HepG2 (cell line): ENCODE measurements around the gene BBLN. TPM values are rescaled to one million over a fixed set of nuclear protein-coding genes. Genes with fewer than 3 reads are reported as not detected.

ENCODE experiments used
- ARHGAP35 ChIP-seq: sonication (generic); formaldehyde crosslinking; IDR thresholded peaks from 2 replicates; pipeline ENCODE4 v1.9.0; 2022; ENCODE audit warnings: mild to moderate bottlenecking, inconsistent platforms, moderate library complexity, missing genetic modification reagents, borderline replicate concordance
- BCL6 ChIP-seq: IDR thresholded peaks from 2 replicates; pipeline ENCODE4 v1.6.1; 2016; ENCODE audit warnings: missing genetic modification reagents, missing compliant biosample characterization
- CAMTA2 ChIP-seq: sonication (generic); formaldehyde crosslinking; IDR thresholded peaks from 2 replicates; pipeline ENCODE4 v1.4.0; 2020; ENCODE audit warnings: mild to moderate bottlenecking, missing genetic modification reagents, borderline replicate concordance
- HOXA5 ChIP-seq: sonication (generic); formaldehyde crosslinking; IDR thresholded peaks from 2 replicates; pipeline ENCODE4 v1.4.0; 2020; ENCODE audit warnings: missing genetic modification reagents
- KDM2A ChIP-seq: sonication (generic); formaldehyde crosslinking; IDR thresholded peaks from 2 replicates; pipeline ENCODE4 v1.4.0; 2020; ENCODE audit warnings: low read depth, missing genetic modification reagents, borderline replicate concordance
- MBD4 ChIP-seq: IDR thresholded peaks from 2 replicates; pipeline ENCODE4 v1.6.1; 2012; ENCODE audit warnings: low read length, inconsistent platforms, borderline replicate concordance
- MED8 ChIP-seq: sonication (generic); formaldehyde crosslinking; IDR thresholded peaks from 2 replicates; pipeline ENCODE4 v1.8.1; 2023; ENCODE audit warnings: mild to moderate bottlenecking, missing genetic modification reagents; ENCODE audit not compliant: insufficient replicate concordance
- MTA1 ChIP-seq: sonication (generic); formaldehyde crosslinking; IDR thresholded peaks from 2 replicates; pipeline ENCODE4 v1.4.0; 2020; ENCODE audit warnings: missing genetic modification reagents, mild to moderate bottlenecking, borderline replicate concordance
- MXI1 ChIP-seq: IDR thresholded peaks from 3 replicates; pipeline ENCODE4 v1.6.1; 2012; ENCODE audit warnings: low read depth, low read length, inconsistent platforms, borderline replicate concordance
- SMC3 ChIP-seq: IDR thresholded peaks from 2 replicates; pipeline ENCODE4 v1.6.1; 2011; ENCODE audit warnings: low read length, improper control_type of control experiment
- ZNF101 ChIP-seq: sonication (generic); formaldehyde crosslinking; IDR thresholded peaks from 2 replicates; pipeline ENCODE4 v1.4.0; 2020; ENCODE audit warnings: mild to moderate bottlenecking, low read depth, missing genetic modification reagents, borderline replicate concordance
- ZNF660 ChIP-seq: sonication (generic); formaldehyde crosslinking; IDR thresholded peaks from 2 replicates; pipeline ENCODE4 v1.5.1; 2020; ENCODE audit warnings: mild to moderate bottlenecking, low read depth, missing genetic modification reagents, borderline replicate concordance
- polyA plus RNA-seq, 8 experiments: library from polyadenylated mRNA; depleted of rRNA in 3 of 8; stranded (reverse) in 7 of 8; unstranded in 1 of 8; fragments of >200 nt; fragmentation: Illumina TruSeq in 4 of 8; extraction: Trizol in 4 of 8; gene quantifications; 2 replicates each; pipeline versions ENCODE4 v1.2.1 to v1.2.3, GENCODE V29; 2011 to 2016; ENCODE audit warnings: low read depth in 4 of 8, missing spikeins in 1 of 8, mixed read lengths in 1 of 8; ENCODE audit not compliant: insufficient read depth in 1 of 8
- total RNA-seq, 5 experiments: library from RNA; depleted of rRNA; stranded (reverse); fragments of >200 nt; fragmentation: Illumina TruSeq; extraction: Trizol; gene quantifications; 2 replicates each; pipeline ENCODE4 v1.2.3, GENCODE V29; 2016; ENCODE audit warnings: low read depth in 1 of 5
- TF ChIP-seq, protein P1 (sequence below): sonication (generic); formaldehyde crosslinking; IDR thresholded peaks from 2 replicates; pipeline ENCODE4 v1.8.1; 2022; ENCODE audit warnings: low read depth, mild to moderate bottlenecking, missing genetic modification reagents
- TF ChIP-seq, protein P2 (sequence below): IDR thresholded peaks from 2 replicates; pipeline ENCODE4 v1.6.1; 2018; ENCODE audit warnings: missing genetic modification reagents
- TF ChIP-seq, protein P3 (sequence below): sonication (generic); formaldehyde crosslinking; IDR thresholded peaks from 2 replicates; pipeline ENCODE4 v1.4.0; 2020; ENCODE audit warnings: missing genetic modification reagents
- TF ChIP-seq, protein P4 (sequence below), 2 experiments: IDR thresholded peaks; 2 replicates each; pipeline ENCODE4 v1.6.1; 2011 to 2012; ENCODE audit warnings: low read length in 2 of 2, borderline replicate concordance in 1 of 2, low read depth in 1 of 2, mild to moderate bottlenecking in 1 of 2, moderate library complexity in 1 of 2
- TF ChIP-seq, protein P5 (sequence below): sonication (generic); formaldehyde crosslinking; IDR thresholded peaks from 2 replicates; pipeline ENCODE4 v1.4.0; 2020; ENCODE audit warnings: missing genetic modification reagents

Gene BBLN
- total and polyA plus RNA-seq, 2 of the 13 experiments (the other 11 are each of a cell fraction or from before 2014, with no cell fraction given): 27.6 to 33.1 TPM

DNA sequence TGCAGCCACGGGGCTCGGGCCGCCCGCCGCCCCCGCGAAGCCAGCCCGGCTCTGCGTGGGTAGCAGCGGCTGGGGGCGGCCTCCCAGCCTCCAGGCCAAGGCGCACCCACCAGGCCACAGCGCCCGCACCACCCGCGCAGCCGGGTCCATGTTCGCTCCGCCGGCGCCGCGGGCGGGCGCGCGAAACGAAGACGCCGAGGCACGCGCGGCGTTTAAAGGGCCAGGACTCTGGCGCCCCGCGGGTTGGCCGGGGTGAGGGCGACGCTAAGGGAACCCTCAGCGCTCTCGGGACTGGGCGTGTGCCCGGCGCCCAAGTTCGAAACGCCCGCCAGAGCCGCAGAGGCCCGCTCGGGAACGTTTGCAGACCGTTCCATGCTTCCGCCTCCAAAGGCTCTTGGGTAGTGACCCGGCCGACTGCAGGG lies 32.5 kb upstream of the BBLN start, which contains the start of gene PTGES2 (continued):
- TF ChIP-seq, protein P1, sequence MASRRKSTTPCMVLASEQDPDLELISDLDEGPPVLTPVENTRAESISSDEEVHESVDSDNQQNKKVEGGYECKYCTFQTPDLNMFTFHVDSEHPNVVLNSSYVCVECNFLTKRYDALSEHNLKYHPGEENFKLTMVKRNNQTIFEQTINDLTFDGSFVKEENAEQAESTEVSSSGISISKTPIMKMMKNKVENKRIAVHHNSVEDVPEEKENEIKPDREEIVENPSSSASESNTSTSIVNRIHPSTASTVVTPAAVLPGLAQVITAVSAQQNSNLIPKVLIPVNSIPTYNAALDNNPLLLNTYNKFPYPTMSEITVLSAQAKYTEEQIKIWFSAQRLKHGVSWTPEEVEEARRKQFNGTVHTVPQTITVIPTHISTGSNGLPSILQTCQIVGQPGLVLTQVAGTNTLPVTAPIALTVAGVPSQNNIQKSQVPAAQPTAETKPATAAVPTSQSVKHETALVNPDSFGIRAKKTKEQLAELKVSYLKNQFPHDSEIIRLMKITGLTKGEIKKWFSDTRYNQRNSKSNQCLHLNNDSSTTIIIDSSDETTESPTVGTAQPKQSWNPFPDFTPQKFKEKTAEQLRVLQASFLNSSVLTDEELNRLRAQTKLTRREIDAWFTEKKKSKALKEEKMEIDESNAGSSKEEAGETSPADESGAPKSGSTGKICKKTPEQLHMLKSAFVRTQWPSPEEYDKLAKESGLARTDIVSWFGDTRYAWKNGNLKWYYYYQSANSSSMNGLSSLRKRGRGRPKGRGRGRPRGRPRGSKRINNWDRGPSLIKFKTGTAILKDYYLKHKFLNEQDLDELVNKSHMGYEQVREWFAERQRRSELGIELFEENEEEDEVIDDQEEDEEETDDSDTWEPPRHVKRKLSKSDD (CRISPR knock-in tag): peak; percentile 30; the same call in 1 of the 2 replicates
- TF ChIP-seq, protein P2, sequence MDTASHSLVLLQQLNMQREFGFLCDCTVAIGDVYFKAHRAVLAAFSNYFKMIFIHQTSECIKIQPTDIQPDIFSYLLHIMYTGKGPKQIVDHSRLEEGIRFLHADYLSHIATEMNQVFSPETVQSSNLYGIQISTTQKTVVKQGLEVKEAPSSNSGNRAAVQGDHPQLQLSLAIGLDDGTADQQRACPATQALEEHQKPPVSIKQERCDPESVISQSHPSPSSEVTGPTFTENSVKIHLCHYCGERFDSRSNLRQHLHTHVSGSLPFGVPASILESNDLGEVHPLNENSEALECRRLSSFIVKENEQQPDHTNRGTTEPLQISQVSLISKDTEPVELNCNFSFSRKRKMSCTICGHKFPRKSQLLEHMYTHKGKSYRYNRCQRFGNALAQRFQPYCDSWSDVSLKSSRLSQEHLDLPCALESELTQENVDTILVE: no peak
- TF ChIP-seq CAMTA2 (CRISPR knock-in tag) (no peak), ZNF660 (no peak), KDM2A (peak; percentile 32; the same call in 1 of the 2 replicates), MTA1 (CRISPR knock-in tag) (0 out of 2 replicates have a peak, but pooled peaks have one; percentile 22), MED8 (CRISPR knock-in tag) (no peak), MBD4 (no peak), HOXA5 (CRISPR knock-in tag) (no peak), SMC3 (no peak), BCL6 (no peak), MXI1 (peak; percentile 62; the same call in 1 of the 3 replicates), ARHGAP35 (CRISPR knock-in tag) (no peak), ZNF101 (CRISPR knock-in tag) (no peak)
- TF ChIP-seq, protein P3, sequence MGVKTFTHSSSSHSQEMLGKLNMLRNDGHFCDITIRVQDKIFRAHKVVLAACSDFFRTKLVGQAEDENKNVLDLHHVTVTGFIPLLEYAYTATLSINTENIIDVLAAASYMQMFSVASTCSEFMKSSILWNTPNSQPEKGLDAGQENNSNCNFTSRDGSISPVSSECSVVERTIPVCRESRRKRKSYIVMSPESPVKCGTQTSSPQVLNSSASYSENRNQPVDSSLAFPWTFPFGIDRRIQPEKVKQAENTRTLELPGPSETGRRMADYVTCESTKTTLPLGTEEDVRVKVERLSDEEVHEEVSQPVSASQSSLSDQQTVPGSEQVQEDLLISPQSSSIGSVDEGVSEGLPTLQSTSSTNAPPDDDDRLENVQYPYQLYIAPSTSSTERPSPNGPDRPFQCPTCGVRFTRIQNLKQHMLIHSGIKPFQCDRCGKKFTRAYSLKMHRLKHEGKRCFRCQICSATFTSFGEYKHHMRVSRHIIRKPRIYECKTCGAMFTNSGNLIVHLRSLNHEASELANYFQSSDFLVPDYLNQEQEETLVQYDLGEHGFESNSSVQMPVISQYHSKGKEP: no peak
- TF ChIP-seq, protein P4, sequence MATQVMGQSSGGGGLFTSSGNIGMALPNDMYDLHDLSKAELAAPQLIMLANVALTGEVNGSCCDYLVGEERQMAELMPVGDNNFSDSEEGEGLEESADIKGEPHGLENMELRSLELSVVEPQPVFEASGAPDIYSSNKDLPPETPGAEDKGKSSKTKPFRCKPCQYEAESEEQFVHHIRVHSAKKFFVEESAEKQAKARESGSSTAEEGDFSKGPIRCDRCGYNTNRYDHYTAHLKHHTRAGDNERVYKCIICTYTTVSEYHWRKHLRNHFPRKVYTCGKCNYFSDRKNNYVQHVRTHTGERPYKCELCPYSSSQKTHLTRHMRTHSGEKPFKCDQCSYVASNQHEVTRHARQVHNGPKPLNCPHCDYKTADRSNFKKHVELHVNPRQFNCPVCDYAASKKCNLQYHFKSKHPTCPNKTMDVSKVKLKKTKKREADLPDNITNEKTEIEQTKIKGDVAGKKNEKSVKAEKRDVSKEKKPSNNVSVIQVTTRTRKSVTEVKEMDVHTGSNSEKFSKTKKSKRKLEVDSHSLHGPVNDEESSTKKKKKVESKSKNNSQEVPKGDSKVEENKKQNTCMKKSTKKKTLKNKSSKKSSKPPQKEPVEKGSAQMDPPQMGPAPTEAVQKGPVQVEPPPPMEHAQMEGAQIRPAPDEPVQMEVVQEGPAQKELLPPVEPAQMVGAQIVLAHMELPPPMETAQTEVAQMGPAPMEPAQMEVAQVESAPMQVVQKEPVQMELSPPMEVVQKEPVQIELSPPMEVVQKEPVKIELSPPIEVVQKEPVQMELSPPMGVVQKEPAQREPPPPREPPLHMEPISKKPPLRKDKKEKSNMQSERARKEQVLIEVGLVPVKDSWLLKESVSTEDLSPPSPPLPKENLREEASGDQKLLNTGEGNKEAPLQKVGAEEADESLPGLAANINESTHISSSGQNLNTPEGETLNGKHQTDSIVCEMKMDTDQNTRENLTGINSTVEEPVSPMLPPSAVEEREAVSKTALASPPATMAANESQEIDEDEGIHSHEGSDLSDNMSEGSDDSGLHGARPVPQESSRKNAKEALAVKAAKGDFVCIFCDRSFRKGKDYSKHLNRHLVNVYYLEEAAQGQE (IDR thresholded peaks at IDR 0.05; ENCODE audit: borderline replicate concordance in 1 of 2, low read depth in 1 of 2, low read length in 2 of 2): no peak
- TF ChIP-seq, protein P5, sequence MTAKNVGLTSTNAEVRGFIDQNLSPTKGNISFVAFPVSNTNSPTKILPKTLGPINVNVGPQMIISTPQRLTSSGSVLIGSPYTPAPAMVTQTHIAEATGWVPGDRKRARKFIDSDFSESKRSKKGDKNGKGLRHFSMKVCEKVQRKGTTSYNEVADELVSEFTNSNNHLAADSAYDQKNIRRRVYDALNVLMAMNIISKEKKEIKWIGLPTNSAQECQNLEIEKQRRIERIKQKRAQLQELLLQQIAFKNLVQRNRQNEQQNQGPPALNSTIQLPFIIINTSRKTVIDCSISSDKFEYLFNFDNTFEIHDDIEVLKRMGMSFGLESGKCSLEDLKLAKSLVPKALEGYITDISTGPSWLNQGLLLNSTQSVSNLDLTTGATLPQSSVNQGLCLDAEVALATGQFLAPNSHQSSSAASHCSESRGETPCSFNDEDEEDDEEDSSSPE (CRISPR knock-in tag): peak; percentile 37; the same call in 1 of the 2 replicates
